GM08714 (cell line): ENCODE results near the gene SUV39H1.

Source experiments
- H3K4me3 ChIP-seq: fragments of 200-500 bp; sonication (Bioruptor generic); 2 replicates; pipeline ENCODE4 v1.5.1; 2014; ENCODE audit warnings: mild to moderate bottlenecking, low read length, inconsistent platforms
- ZNF274 ChIP-seq: IDR thresholded peaks from 2 replicates; pipeline ENCODE4 v1.6.1; 2012; ENCODE audit warnings: mild to moderate bottlenecking, low read depth, low read length

SUV39H1 gene

DNA sequence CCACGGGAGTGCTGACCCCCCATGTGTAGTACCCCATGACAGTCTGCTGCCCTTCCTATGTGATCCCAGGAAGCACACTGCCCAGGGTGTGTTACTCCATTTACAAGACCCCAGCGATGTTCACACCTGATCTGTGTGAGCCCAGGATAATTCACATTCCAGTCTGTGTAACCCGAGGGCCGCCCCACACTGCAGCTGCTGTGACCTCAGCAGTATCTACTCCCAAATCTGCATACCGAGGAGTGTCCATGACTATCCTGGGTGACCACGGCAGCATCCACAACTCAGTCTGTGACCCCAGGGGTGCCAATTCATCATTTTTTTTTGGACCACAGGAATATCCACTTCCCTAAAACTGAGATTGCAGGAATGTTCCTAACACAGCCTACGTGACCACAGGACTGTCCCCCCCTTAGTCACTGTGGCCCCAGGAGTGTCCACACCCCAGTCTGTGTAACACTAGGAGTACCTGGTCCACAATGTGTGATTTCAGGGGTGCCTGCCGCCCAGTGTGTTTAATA lies 57.2 kb downstream of the SUV39H1 start:
- H3K4me3 ChIP-seq, result no peak overlapping the region
- no peak for TF ChIP-seq ZNF274

GRCh38 chrX:48754238-48754637 lies 57.7 kb downstream of the SUV39H1 start:
- TF ChIP-seq ZNF274, result no peak

More at GRCh38 chrX:48754238-48754637, 57.7 kb downstream of the SUV39H1 start:
- H3K4me3 ChIP-seq, result no peak overlapping the region
